Cardiac septum (tissue), 1 donor: ENCODE measurements around the gene CMKLR1. TPM values are rescaled to one million over a fixed set of nuclear protein-coding genes. Genes with fewer than 3 reads are reported as not detected.

ENCODE experiments used
- DNase-seq: peaks from one replicate; pipeline ENCODE4 v3.0.0-alpha.2; 2020; ENCODE audit warnings: low spot score
- intact Hi-C: fragments of 100-400 bp; cut with DNase I; formaldehyde crosslinking; loops from one replicate; pipeline ENCODE4 v1.14.0; 2022
- total RNA-seq: library from RNA; stranded (reverse); fragmentation: NEBNext Ultra II Directional; extraction: Animal tissue kit (Norgen Biotek cat#: 25700); gene quantifications from one replicate; pipeline ENCODE4 v1.2.1, GENCODE V29; 2021
- donor health status: DM: no; HTN: no; CAD: no.

CMKLR1 gene
- total RNA-seq, 1 donor from 2014 or later, result 21.0 TPM

GRCh38 chr12:108320507-108321293 is 18.4 kb downstream of the CMKLR1 start:
- DNase-seq, result no peak
- intact Hi-C loops, result no loop called here

GRCh38 chr12:108319277-108320234 is 19.6 kb downstream of the CMKLR1 start:
- DNase-seq, result no peak
- intact Hi-C loops, result no loop called here

GRCh38 chr12:108318472-108319275 is 20.4 kb downstream of the CMKLR1 start:
- intact Hi-C loops, result no loop called here
- DNase-seq, result no peak

GRCh38 chr12:108317308-108318234 is 21.5 kb downstream of the CMKLR1 start:
- intact Hi-C loops, result no loop called here
- no peak for DNase-seq

- DNase-seq, result no peak
- intact Hi-C loops, result no loop called here
These were observed 22.7 kb downstream of the CMKLR1 start for GRCh38 chr12:108316176-108317086.

GRCh38 chr12:108315486-108316105 is 23.5 kb downstream of the CMKLR1 start:
- intact Hi-C loops, result no loop called here
- DNase-seq, result no peak

GRCh38 chr12:108313606-108314351 is 25.3 kb downstream of the CMKLR1 start:
- DNase-seq, result no peak
- intact Hi-C loops, result no loop called here

GRCh38 chr12:108313241-108313605 is 25.9 kb downstream of the CMKLR1 start:
- intact Hi-C loops, result no loop called here
- no peak for DNase-seq

- no peak for DNase-seq
- intact Hi-C loops, result no loop called here
These were observed 26.4 kb downstream of the CMKLR1 start for GRCh38 chr12:108312693-108313189.

GRCh38 chr12:108312073-108312659 is 26.9 kb downstream of the CMKLR1 start:
- intact Hi-C loops, result no loop called here
- no peak for DNase-seq

- intact Hi-C loops, result no loop called here
- DNase-seq, result no peak
These were observed 27.5 kb downstream of the CMKLR1 start for GRCh38 chr12:108311605-108312004.

- intact Hi-C loops, result no loop called here
- DNase-seq, result no peak
These were observed 28.6 kb downstream of the CMKLR1 start for GRCh38 chr12:108310489-108310888.

- DNase-seq, result no peak
- intact Hi-C loops, result no loop called here
These were observed 29.3 kb downstream of the CMKLR1 start for GRCh38 chr12:108309674-108310312.

- intact Hi-C loops, result no loop called here
- no peak for DNase-seq
These were observed 30.6 kb downstream of the CMKLR1 start for GRCh38 chr12:108308395-108309085.

GRCh38 chr12:108307006-108307405 is 32.1 kb downstream of the CMKLR1 start:
- no peak for DNase-seq
- intact Hi-C loops, result no loop called here
